Stimulated activated naive CD8-positive, alpha-beta T cell treated with anti-CD3 and anti-CD28 coated beads, Interleukin-15, Interleukin-2, amounts not matched to agents 100 U/mL and 50 U/mL, for 24 hours (primary cell): Measurements from ENCODE around the gene USP53.
"Not testable (repeated sequence)": the region's sequence is repeated elsewhere in the genome, so short reads cannot be mapped to it uniquely, and the experiment has no call there.

ENCODE experiments used
- ATAC-seq: fragments of 150-1000 bp; cut with Tn5 transposase; one replicate; pipeline ENCODE4 v1.10.0; 2021
- DNase-seq: peaks from one replicate; pipeline ENCODE4 v3.0.0; 2021

The USP53 gene

DNA sequence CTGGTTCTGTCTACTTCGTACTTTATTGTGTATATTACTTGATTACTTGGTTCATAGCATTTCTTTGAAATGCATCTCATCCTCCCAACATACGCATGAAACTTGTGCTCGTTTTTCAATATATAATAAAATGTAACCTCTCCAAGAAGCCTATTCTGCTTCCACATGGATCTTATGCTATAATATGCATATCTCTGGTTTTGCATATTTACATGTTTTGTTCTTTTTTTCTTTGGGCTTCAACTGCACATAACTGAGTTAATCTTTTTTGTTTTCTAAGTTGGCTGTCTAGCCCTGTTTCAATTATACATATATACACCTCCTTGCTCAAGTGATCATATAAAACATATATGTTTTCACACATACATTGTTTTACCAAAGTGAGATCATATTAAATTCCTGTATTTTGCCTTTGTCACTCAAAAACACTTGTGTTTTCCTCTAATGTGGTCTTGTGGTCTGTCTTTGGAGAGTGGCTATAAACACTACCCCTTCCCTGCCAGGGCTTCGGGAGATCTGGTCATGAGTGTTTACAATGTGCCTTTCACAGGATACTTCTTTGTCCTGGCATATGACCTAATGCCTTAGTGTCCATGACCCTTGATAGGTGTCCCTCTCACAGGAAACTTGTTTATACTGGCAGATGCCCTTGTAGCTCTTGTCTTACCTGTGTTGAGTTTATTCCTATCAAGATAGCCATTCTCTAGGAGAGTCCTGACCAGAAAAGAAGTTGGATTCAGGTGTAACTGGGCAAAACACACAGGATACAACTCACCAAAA is 17.6 kb downstream of the USP53 start:
- ATAC-seq (no peak), DNase-seq (no peak)

GRCh38 chr4:119231491-119231890 is 19.0 kb downstream of the USP53 start:
- no peak for ATAC-seq

DNA sequence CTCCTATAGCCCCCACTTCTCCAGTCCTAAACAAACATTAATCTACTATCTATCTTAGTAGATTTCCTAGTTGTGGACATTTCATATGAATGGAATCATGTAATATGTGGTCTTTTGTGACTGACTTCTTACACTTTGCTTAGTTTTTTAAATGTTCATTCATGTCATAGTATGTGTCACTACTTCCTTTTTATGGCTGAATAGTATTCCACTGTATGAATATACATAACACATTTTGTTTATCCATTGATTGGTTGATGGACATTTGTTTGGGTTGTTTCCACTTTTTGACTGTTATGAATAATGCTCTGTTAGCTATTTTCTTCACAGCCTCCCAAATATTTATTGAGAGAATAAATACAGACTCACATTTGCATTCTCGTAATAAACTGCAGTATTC is 19.8 kb downstream of the USP53 start:
- ATAC-seq, result no peak
- no peak for DNase-seq

More at GRCh38 chr4:119231491-119231890, 19.0 kb downstream of the USP53 start:
- no peak for DNase-seq

DNA sequence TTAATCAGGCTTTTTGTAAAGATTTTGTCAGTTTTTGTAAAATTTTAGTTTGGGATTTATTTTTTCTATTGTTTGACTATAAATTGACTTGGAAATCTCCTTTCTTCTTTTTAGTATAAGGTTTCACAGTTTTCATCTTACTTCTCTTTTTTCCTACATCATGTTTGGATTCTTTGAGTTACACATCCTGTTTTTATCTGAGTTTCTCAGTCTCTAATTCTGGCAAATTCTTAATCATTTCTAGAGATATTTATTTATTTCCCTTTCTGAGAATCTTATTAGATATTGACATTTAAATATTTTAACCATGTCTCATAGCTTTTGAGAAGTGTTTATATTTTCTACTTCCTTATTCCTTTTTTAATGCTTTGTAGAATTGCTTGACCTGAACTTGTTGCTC is 20.7 kb downstream of the USP53 start:
- DNase-seq (no peak), ATAC-seq (no peak)

GRCh38 chr4:119233750-119234149 is 21.2 kb downstream of the USP53 start:
- ATAC-seq, result no peak
- peak; percentile 8 for DNase-seq

DNA sequence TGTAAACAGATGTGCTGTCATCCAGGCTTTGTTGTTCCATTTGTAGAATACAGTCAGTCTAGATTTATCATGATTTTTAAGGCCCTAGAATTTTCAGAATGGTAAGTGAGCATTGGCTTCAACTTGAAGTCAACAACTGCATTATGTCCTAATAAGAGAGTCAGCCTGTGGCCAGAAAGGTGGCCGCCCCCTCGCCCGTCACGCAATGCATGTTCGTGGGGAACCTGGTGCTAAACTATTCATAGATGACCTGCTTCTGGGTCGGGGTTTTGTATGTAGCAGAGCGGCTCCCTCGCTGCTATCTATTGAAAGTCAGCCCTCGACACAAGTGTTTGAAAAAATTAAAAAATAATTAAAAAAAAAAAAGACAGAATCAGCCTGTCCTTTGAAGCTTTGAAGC is 24.7 kb downstream of the USP53 start:
- DNase-seq, result no peak
- no peak for ATAC-seq

- no peak for DNase-seq
- no peak for ATAC-seq
Measured at GRCh38 chr4:119237642-119238041, 25.1 kb downstream of the USP53 start.

DNA sequence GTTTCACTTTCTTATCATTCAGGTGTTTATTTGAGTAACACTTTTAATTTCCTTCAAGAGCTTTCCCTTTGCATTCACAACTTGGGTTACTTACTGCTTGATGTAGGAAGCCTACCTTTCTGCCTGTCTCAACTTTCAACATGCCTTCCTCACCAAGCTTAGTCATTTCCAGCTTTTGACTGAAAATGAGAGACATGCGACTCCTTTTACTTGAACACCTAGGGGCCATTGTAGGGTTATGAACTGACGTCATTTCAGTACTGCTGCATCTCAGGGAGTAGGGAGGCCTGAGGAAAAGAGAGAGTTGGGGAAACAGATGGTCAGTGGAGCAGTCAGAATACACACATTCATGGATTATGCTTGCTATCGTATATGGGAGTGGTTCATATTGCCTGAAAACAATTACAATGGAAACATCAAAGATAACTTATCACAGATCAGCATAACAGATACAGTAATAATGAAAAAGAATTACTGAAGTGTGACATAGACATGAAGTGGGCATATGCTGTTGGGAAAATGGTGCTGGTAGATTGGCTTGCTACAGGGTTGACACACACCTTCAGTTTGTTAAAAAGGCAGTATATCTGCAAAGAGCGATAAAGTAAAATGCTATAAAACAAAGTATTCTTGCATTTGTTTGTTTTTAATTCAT is 25.7 kb downstream of the USP53 start:
- peak; percentile 92 for ATAC-seq
- DNase-seq, result peak; percentile 8

- DNase-seq (no peak), ATAC-seq (no peak)
Measured at GRCh38 chr4:119240128-119240527, 27.6 kb downstream of the USP53 start.

DNA sequence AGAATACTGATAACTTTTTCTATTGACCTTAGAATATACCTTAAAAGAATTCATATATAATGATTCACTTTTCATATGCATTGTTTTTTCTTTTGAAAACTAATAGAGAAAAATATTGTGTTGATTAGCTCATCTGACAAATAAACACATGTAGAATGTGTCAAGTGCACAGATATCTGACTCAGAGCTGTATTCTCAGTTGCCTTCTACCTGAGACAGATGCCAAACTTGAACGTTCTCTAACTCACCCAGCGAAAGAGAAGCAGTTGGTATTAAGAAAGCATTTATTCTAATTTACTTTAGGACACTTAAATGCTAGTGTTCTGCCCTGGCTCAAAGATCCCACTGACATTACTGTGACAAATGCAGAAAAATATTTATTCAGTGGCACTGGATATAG is 28.1 kb downstream of the USP53 start:
- ATAC-seq (no peak), DNase-seq (no peak)

DNA sequence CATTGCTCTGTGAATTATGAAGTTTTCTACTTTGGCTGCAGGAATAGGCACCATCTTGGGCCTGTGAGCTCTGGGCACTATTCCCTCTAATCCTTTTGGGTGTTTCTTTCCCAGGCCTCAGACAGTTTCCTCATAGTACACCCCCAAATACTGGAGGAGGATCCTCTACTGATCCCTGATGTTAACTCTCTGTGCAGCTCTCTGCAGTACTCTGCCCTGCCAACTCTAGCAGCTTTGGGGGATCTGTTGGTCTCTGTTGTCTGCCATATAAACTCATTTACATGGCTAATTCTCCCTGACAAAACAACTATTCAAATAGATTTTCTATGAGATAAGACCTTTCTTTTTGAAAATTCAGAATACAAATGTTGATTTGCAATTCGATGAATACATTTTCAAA is 29.9 kb downstream of the USP53 start:
- no peak for DNase-seq
- no peak for ATAC-seq

DNA sequence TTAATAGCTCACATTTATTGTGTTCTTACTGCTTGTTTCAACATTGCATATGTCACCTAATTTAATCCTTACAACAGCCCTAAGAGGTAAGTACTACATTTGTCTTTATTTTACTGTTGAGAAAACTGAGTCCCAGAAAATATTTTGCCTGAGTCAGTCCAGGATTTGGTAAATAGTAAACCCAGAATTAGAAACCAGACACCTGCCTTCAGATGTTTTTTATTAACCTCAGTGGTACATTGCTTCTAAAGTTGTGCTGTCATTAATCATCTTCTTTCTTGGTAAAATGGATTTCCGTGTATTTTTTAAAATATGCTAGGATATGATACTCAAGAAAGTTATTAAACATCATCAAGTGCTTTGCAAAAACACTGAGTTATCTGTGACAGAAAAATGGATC is 31.4 kb downstream of the USP53 start:
- ATAC-seq (no peak), DNase-seq (no peak)

GRCh38 chr4:119244344-119244743 is 31.8 kb downstream of the USP53 start:
- DNase-seq, result no peak
- no peak for ATAC-seq

GRCh38 chr4:119244832-119245231 is 32.3 kb downstream of the USP53 start:
- ATAC-seq (no peak), DNase-seq (no peak)

- no peak for DNase-seq
- no peak for ATAC-seq
Measured at GRCh38 chr4:119246177-119246733, 33.7 kb downstream of the USP53 start.

DNA sequence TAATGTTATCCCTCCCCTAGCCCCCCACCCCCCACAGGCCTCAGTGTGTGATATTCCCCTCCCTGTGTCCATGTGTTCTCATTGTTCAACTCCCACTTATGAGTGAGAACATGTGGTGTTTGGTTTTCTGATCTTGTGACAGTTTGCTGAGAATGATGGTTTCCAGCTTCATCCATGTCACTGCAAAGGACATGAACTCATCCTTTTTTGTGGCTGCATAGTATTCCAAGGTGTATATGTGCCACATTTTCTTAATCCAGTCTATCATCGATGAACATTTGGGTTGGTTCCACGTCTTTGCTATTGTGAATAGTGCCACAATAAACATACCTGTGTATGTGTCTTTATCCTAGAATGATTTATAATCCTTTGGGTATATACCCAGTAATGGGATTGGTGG is 38.5 kb downstream of the USP53 start:
- not testable (repeated sequence) for ATAC-seq

DNA sequence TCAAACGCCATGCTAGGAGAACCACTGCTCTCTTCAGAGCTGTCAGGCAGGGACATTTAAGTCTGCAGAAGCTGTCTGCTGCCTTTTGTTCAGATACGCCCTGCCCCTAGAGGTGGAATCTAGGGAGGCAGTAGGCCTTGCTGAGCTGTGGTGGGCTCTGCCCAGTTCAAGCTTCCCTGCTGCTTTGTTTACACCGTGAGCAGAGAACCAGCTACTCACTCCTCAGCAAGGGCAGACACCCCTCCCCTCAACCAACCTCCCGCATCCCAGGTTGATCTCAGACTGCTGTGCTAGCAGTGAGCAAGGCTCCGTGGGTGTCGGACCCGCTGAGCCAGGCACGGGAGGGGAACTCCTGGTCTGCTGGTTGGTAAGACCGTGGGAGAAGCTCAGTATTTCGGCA is 42.7 kb downstream of the USP53 start:
- ATAC-seq, DNase-seq: not testable (repeated sequence)

More for the DNA sequence above, 38.5 kb downstream of the USP53 start:
- DNase-seq, result not testable (repeated sequence)

DNA sequence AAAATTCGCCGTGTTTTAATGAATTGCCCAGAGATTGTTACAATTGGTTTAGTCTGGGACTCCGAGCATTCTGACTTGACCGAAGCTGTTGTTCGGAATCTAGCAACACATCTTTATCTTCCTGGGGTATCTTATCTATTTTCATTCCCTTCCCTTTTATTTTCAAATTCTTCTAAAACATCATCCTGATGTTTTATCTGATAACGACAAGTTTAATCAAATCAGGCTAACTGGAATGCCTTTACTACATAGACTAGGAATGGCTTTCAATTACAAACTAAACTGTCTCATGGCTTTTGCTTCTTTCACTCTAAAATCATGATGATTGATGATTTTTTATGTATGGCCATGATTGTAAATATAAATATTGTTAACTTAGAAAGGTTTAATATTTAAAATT is 48.0 kb downstream of the USP53 start:
- no peak for ATAC-seq
- DNase-seq, result no peak

GRCh38 chr4:119261986-119262385 is 49.5 kb downstream of the USP53 start:
- DNase-seq (no peak), ATAC-seq (no peak)

- DNase-seq (no peak), ATAC-seq (peak; percentile 88)
Measured at GRCh38 chr4:119264743-119265142, 52.2 kb downstream of the USP53 start.

GRCh38 chr4:119266153-119266552 is 53.6 kb downstream of the USP53 start:
- ATAC-seq, result no peak
- no peak for DNase-seq

DNA sequence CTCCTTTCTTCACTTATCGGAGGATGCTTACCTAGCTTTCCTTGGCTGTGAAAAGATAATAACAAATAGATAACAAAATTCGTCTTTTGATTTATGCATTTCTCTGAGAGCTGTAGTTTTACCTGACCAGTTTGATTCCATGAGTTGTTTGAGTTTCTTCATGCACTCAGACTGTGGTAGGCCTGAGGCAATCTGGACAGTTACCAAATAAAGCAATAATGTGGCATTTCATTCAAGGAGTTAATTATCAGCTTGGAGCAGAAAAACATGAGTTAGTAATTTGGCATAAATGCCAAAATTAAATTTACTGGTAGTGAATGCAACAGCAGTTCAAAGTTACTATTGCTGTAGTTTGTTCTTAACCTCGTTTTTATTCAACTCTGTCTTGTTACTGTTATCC is 56.0 kb downstream of the USP53 start:
- DNase-seq (no peak), ATAC-seq (no peak)

DNA sequence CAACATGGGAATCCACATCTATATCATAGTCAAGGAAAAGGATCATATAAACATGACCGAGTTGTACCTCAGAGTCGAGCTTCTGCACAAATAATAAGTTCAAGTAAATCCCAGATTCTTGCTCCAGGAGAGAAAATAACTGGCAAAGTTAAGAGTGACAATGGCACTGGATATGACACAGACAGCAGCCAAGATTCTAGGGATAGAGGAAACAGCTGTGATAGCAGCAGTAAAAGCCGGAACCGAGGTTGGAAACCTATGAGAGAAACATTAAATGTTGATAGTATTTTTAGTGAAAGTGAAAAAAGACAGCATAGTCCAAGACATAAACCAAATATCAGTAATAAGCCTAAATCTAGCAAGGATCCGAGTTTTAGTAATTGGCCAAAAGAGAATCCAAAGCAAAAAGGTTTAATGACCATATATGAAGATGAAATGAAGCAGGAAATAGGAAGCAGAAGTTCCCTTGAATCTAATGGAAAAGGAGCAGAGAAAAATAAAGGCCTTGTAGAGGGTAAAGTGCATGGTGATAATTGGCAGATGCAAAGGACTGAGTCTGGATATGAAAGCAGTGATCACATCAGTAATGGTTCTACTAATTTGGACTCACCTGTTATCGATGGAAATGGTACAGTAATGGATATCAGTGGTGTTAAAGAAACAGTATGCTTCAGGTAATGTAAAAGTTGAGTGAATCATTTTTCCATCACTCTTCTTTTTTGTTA is 59.0 kb downstream of the USP53 start:
- DNase-seq (no peak), ATAC-seq (no peak)
